OCI-LY3 (cell line): Measurements from ENCODE around the gene TESK2.

Experiments used
- EZH2phosphoT487 ChIP-seq: fragments of 200-600 bp; shearing (Covaris generic); IDR thresholded peaks from 2 replicates; pipeline ENCODE4 v1.6.1; 2018; ENCODE audit warnings: antibody characterized with exemption, mixed run types, low read depth
- TF ChIP-seq, protein P1 (sequence below): fragments of 200-600, 300-600 bp; sonication (generic); IDR thresholded peaks from 2 replicates; pipeline ENCODE4 v1.5.1; 2014; ENCODE audit warnings: antibody characterized with exemption, low read length, low read depth

DNA sequence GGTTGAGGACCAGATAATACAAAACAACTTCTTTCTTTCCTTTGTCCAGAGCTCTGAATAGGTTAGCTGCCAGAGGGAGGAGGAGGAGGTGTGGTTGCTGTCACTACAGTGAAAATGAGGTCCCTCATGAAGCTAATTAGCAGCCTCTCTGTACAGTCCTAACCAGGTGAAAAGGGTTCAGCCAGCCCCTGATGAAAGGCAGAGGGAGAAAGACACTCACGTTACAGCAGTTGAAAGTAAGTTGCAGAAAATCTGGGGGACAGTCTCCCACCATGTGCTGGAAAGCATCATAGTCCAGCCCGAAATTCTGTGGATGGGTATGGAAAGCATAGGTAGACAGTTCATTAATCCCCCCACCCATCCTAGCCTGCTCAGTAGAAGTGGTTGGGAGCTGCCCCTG is 144.5 kb downstream of the TESK2 start:
- TF ChIP-seq, protein P1, sequence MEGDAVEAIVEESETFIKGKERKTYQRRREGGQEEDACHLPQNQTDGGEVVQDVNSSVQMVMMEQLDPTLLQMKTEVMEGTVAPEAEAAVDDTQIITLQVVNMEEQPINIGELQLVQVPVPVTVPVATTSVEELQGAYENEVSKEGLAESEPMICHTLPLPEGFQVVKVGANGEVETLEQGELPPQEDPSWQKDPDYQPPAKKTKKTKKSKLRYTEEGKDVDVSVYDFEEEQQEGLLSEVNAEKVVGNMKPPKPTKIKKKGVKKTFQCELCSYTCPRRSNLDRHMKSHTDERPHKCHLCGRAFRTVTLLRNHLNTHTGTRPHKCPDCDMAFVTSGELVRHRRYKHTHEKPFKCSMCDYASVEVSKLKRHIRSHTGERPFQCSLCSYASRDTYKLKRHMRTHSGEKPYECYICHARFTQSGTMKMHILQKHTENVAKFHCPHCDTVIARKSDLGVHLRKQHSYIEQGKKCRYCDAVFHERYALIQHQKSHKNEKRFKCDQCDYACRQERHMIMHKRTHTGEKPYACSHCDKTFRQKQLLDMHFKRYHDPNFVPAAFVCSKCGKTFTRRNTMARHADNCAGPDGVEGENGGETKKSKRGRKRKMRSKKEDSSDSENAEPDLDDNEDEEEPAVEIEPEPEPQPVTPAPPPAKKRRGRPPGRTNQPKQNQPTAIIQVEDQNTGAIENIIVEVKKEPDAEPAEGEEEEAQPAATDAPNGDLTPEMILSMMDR: no peak
- TF ChIP-seq EZH2phosphoT487: no peak
